Endodermal cell (in vitro differentiated cells): Measurements from ENCODE around the gene BAIAP2. TPM values are rescaled to one million over a fixed set of nuclear protein-coding genes. Genes with fewer than 3 reads are reported as not detected.

Source experiments
- DNase-seq: peaks from one replicate; pipeline ENCODE4 v3.0.0-alpha.2; 2017
- H3K27ac ChIP-seq: 2 replicates; pipeline ENCODE4 v1.5.1; 2013; ENCODE audit warnings: mild to moderate bottlenecking, low read depth, low read length, moderate library complexity
- H3K27me3 ChIP-seq: 2 replicates; pipeline ENCODE4 v1.6.1; 2013; ENCODE audit warnings: mild to moderate bottlenecking, low read length, moderate library complexity; ENCODE audit not compliant: insufficient read depth, control insufficient read depth, poor library complexity, severe bottlenecking
- H3K36me3 ChIP-seq: 2 replicates; pipeline ENCODE4 v1.7.0; 2013; ENCODE audit warnings: mild to moderate bottlenecking, low read length, moderate library complexity; ENCODE audit not compliant: control insufficient read depth, insufficient read depth
- H3K4me1 ChIP-seq: one replicate; pipeline ENCODE4 v1.7.0; 2013; ENCODE audit warnings: low read length; ENCODE audit not compliant: control insufficient read depth, insufficient read depth
- H3K4me3 ChIP-seq: 2 replicates; pipeline ENCODE4 v1.5.1; 2013; ENCODE audit warnings: mild to moderate bottlenecking, low read length, moderate library complexity
- H3K9ac ChIP-seq: 2 replicates; pipeline ENCODE4 v1.6.1; 2013; ENCODE audit warnings: mild to moderate bottlenecking, low read length, moderate library complexity; ENCODE audit not compliant: poor library complexity, severe bottlenecking; ENCODE audit errors: extremely low read depth
- H3K9me3 ChIP-seq: 2 replicates; pipeline ENCODE4 v1.6.1; 2013; ENCODE audit warnings: mild to moderate bottlenecking, low read length, moderate library complexity; ENCODE audit not compliant: control insufficient read depth
- H3K27ac Mint-ChIP-seq: 2 replicates; pipeline ENCODE4 v1.8.0; 2020; ENCODE audit warnings: mixed read lengths
- H3K27me3 Mint-ChIP-seq: 2 replicates; pipeline ENCODE4 v1.8.0; 2021; ENCODE audit warnings: mild to moderate bottlenecking, mixed read lengths; ENCODE audit not compliant: insufficient read depth
- H3K36me3 Mint-ChIP-seq: 2 replicates; pipeline ENCODE4 v1.8.0; 2020; ENCODE audit warnings: low read depth, mixed read lengths
- H3K4me1 Mint-ChIP-seq: 2 replicates; pipeline ENCODE4 v1.8.0; 2020; ENCODE audit warnings: mixed read lengths
- H3K4me3 Mint-ChIP-seq: 2 replicates; pipeline ENCODE4 v1.8.0; 2020; ENCODE audit warnings: mild to moderate bottlenecking, moderate library complexity, mixed read lengths
- H3K9me3 Mint-ChIP-seq: 2 replicates; pipeline ENCODE4 v1.8.0; 2020; ENCODE audit warnings: mild to moderate bottlenecking, mixed read lengths
- WGBS, 2 experiments: methylation state at CpG; one replicate each; pipeline versions ENCODE4 v1.1.5 to v1.1.7; 2013; ENCODE audit warnings: missing lambda C conversion rate in 2 of 2, mixed read lengths in 1 of 2; ENCODE audit not compliant: insufficient coverage in 1 of 2, insufficient read length in 1 of 2; 5-methylcytosine and 5-hydroxymethylcytosine counted together
- total RNA-seq, 2 donors: library from RNA; stranded (reverse); fragmentation: NEBNext Ultra II Directional in 1 of 2; extraction: Animal tissue kit (Norgen Biotek cat#: 25700) in 1 of 2; gene quantifications; 2 replicates in 1 of 2; 3 replicates in 1 of 2; pipeline ENCODE4 v1.2.1, GENCODE V29; 2021
- TF ChIP-seq, protein P1 (sequence below): fragments of 200-600 bp; sonication (generic); conservative IDR thresholded peaks from 2 replicates; pipeline ENCODE4 v1.5.0; 2021; ENCODE audit warnings: antibody characterized with exemption, mild to moderate bottlenecking

Gene BAIAP2
- total RNA-seq, 2 donors from 2014 or later, result 24.9 to 32.7 TPM

DNA sequence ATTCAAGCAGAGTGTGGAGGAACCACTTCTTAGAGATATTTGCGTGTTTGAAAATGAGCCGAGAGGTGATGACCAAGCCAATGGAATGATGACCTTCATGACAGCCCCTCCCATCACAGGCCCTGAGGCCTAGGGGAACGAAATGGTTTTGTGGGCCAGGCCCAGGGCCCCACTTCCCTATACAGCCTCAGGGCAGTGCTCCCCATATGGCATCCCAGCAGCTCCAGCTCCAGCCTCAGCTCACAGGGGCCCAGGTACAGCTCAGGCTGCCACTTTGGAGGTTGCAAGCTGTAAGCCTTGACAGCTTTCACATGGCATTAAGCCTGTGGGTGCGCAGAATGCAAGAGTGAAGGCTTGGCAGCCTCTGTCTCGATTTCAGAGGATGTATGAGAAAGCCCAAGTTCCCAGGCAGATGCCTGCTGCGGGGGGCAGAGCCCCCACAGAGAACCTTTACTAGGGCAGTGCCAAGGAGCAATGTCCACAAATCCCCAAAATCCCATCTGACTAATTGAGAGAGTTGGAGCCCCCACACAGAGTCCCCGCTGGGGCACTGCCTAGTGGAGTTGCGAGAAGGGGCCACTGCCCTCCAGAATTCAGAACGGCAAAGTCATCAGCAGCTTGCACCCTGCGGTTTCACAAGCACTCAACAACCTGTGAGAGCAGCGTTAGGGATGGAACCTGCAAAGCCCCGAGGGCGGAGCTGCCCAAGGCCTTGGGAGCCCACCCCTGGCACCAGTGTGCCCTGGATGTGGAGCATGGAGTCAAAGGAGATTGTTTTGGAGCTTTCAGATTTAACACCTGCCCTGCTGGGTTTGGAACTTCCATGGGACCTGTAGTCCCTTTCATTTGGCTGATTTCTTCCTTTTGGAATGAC, 22.1 kb upstream of the BAIAP2 start:
- peaks cover 12% of the 10 kb centered on the region for H3K27me3 Mint-ChIP-seq
- H3K4me3 Mint-ChIP-seq, result no peak overlapping the region
- no peak overlapping the region for H3K4me3 ChIP-seq
- no peaks in the 10 kb centered on the region for H3K4me1 ChIP-seq
- no peak overlapping the region for H3K27ac Mint-ChIP-seq
- H3K36me3 ChIP-seq, result no peaks in the 10 kb centered on the region
- peaks cover 44% of the 10 kb centered on the region for H3K9me3 Mint-ChIP-seq
- DNase-seq, result no peak
- TF ChIP-seq, protein P1, sequence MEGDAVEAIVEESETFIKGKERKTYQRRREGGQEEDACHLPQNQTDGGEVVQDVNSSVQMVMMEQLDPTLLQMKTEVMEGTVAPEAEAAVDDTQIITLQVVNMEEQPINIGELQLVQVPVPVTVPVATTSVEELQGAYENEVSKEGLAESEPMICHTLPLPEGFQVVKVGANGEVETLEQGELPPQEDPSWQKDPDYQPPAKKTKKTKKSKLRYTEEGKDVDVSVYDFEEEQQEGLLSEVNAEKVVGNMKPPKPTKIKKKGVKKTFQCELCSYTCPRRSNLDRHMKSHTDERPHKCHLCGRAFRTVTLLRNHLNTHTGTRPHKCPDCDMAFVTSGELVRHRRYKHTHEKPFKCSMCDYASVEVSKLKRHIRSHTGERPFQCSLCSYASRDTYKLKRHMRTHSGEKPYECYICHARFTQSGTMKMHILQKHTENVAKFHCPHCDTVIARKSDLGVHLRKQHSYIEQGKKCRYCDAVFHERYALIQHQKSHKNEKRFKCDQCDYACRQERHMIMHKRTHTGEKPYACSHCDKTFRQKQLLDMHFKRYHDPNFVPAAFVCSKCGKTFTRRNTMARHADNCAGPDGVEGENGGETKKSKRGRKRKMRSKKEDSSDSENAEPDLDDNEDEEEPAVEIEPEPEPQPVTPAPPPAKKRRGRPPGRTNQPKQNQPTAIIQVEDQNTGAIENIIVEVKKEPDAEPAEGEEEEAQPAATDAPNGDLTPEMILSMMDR, result no peak
- H3K9me3 ChIP-seq, result peaks cover 40% of the 10 kb centered on the region
- 88 to 89% methylated on average over 10 to 13 of the region's 13 CpGs for WGBS, 2 experiments
- H3K27me3 ChIP-seq, result peaks cover 4% of the 10 kb centered on the region
- H3K9ac ChIP-seq, result no peak overlapping the region
- H3K36me3 Mint-ChIP-seq, result peaks cover 2% of the 10 kb centered on the region
- H3K27ac ChIP-seq, result no peak overlapping the region
- H3K4me1 Mint-ChIP-seq, result peaks cover 8% of the 10 kb centered on the region

DNA sequence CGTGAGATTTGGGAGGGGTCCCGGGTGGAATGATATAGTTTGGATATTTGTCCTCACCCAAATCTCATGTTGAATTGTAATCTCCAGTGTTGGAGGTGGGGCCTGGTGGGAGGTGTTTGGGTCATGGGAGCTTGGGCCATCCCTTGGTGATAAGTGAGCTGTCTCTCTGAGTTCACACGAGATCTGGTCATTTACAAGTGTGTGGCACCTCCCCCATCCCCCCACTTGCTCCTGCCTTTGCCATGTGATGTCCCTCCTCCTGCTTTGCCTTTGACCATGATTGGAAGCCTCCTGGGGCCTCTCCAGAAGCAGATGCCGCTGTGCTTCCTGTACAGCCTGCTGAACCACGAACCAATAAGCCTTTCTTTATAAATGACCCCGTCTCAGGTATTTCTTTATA, 21.3 kb upstream of the BAIAP2 start:
- Histone ChIP-seq H3K9me3 (peaks cover 40% of the 10 kb centered on the region), H3K27ac (no peak overlapping the region), H3K36me3 (no peaks in the 10 kb centered on the region), H3K27me3 (no peaks in the 10 kb centered on the region), H3K4me3 (no peak overlapping the region), H3K9ac (no peak overlapping the region), H3K4me1 (peaks cover 6% of the 10 kb centered on the region)
- DNase-seq, result no peak
- H3K36me3 Mint-ChIP-seq, result peaks cover 2% of the 10 kb centered on the region
- no peak overlapping the region for H3K4me3 Mint-ChIP-seq
- peaks cover 17% of the 10 kb centered on the region for H3K4me1 Mint-ChIP-seq
- 67 to 73% methylated on average over 3 to 6 of the region's 6 CpGs for WGBS, 2 experiments
- H3K9me3 Mint-ChIP-seq, result peaks cover 44% of the 10 kb centered on the region
- H3K27me3 Mint-ChIP-seq, result peaks cover 7% of the 10 kb centered on the region
- TF ChIP-seq, protein P1, result no peak
- H3K27ac Mint-ChIP-seq, result no peak overlapping the region

DNA sequence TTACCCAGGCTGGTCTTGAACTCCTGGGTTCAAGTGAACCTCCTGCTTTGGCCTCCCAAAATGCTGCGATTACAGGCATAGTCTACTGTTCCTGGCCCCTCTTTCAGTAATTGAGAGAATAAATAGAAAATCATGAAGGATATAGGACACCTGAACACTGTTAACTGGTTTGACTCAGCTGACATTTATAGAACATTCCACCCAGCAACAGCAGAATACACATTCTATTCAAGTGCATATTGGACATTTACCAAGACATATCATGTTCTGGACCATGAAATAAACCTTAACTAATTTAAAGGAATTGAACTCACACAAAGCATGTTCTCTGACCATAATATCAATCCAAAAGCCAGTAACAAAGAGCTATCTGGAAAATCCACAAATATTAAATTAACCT, 19.8 kb upstream of the BAIAP2 start:
- TF ChIP-seq, protein P1, result no peak
- Histone ChIP-seq H3K36me3 (no peaks in the 10 kb centered on the region), H3K9me3 (peaks cover 39% of the 10 kb centered on the region), H3K4me1 (peaks cover 6% of the 10 kb centered on the region), H3K27ac (no peak overlapping the region), H3K9ac (no peak overlapping the region), H3K4me3 (no peak overlapping the region), H3K27me3 (no peaks in the 10 kb centered on the region)
- peaks cover 23% of the 10 kb centered on the region for H3K4me1 Mint-ChIP-seq
- H3K9me3 Mint-ChIP-seq, result peaks cover 42% of the 10 kb centered on the region
- peaks cover 4% of the 10 kb centered on the region for H3K27me3 Mint-ChIP-seq
- peaks cover 2% of the 10 kb centered on the region for H3K36me3 Mint-ChIP-seq
- WGBS, 2 experiments, result 82 to 100% methylated on average over 1 of the region's 1 CpG
- DNase-seq, result no peak
- no peak overlapping the region for H3K4me3 Mint-ChIP-seq
- no peak overlapping the region for H3K27ac Mint-ChIP-seq
